ENCODE measurements around the gene TXNRD1.

GRCh38 chr12:104369708-104370107 is 154.1 kb downstream of the TXNRD1 start:
- no peak for TF ChIP-seq EZH2 (IDR thresholded peaks at IDR 0.05)
- TF ChIP-seq REST (IDR thresholded peaks at IDR 0.05; ENCODE audit: low read depth): no peak
- no peak for TF ChIP-seq CTCF (IDR thresholded peaks at IDR 0.05 in 2 of 3, conservative IDR thresholded peaks at IDR 0.05 in 1 of 3; ENCODE audit: borderline replicate concordance in 1 of 3, insufficient read depth in 1 of 3, low read depth in 2 of 3, low read length in 2 of 3)
